PFSK-1 (cell line): ENCODE data around the gene SLC25A18.

Experiments
- FOXP2 ChIP-seq: optimal IDR thresholded peaks from 2 replicates; pipeline ENCODE3; 2011; ENCODE audit warnings: borderline replicate concordance, control low read depth, inconsistent platforms; ENCODE audit not compliant: insufficient read depth; ENCODE audit errors: extremely low read length, extremely low read depth
- POLR2AphosphoS5 ChIP-seq: IDR thresholded peaks from 2 replicates; pipeline ENCODE4 v1.6.1; 2012; ENCODE audit warnings: low read depth, mild to moderate bottlenecking, control low read depth, low read length, moderate library complexity
- REST ChIP-seq, 2 experiments: IDR thresholded peaks; 2 replicates each; pipeline versions ENCODE4 v1.6.1 to v1.8.0; 2011 to 2012; ENCODE audit warnings: low read depth in 2 of 2, low read length in 2 of 2, control low read depth in 1 of 2, inconsistent platforms in 1 of 2, mild to moderate bottlenecking in 1 of 2, moderate library complexity in 1 of 2; ENCODE audit not compliant: insufficient read depth in 1 of 2
- SIN3A ChIP-seq: IDR thresholded peaks from 2 replicates; pipeline ENCODE4 v1.6.1; 2012; ENCODE audit warnings: mild to moderate bottlenecking, low read length, moderate library complexity, borderline replicate concordance; ENCODE audit not compliant: insufficient read depth
- TAF1 ChIP-seq: IDR thresholded peaks from 2 replicates; pipeline ENCODE4 v1.6.1; 2012; ENCODE audit warnings: low read length, control low read depth, borderline replicate concordance; ENCODE audit not compliant: insufficient read depth

SLC25A18 gene

DNA sequence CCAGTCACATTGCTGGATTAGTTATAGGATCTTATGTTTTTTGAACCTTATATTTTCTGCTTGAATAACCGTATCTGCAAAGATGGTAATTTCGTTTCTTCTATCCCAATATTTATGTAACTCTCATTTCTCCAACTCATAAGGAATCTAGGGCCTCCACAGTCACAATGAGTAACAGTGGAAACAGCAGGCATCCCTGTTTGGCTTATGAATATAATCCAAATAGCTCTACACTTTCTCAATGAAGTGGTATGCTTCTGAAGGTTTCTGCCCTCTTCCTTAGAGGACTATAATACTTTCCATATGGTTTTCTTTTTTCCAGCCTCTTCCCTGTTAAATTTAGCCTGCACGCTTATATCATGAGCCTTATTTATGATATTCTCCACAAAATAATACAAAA lies 48.8 kb downstream of the SLC25A18 start:
- no peak for TF ChIP-seq SIN3A
- TF ChIP-seq REST (IDR thresholded peaks at IDR 0.05; ENCODE audit: insufficient read depth in 1 of 2, low read depth in 2 of 2, low read length in 2 of 2): no peak
- no peak for TF ChIP-seq FOXP2
- no peak for TF ChIP-seq TAF1
- TF ChIP-seq POLR2AphosphoS5: no peak

- TF ChIP-seq FOXP2: no peak
- no peak for TF ChIP-seq REST (IDR thresholded peaks at IDR 0.05; ENCODE audit: insufficient read depth in 1 of 2, low read depth in 2 of 2, low read length in 2 of 2)
- no peak for TF ChIP-seq TAF1
- TF ChIP-seq SIN3A: no peak
- no peak for TF ChIP-seq POLR2AphosphoS5
Measured at GRCh38 chr22:17613280-17613679, 50.0 kb downstream of the SLC25A18 start.

DNA sequence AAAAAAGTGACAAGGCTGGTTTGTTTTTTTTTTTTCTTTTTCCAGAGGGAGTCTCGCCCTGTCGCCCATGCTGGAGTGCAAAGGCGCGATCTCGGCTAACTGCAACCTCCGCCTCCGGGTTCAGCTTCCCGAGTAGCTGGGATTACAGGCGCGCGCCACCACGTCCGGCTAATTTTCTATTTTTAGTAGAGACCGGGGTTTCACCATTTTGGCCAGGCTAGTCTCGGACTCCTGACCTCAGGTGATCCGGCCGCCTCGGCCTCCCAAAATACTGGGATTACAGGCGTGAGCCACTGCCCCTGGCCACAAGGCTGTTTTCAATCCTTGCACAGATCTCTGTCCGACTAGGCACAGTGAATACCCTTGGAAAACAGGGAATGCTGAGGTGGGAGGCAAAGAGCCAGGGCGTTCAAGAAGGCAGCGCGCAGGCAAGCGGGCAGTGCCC lies 64.7 kb downstream of the SLC25A18 start:
- TF ChIP-seq TAF1: no peak
- TF ChIP-seq FOXP2: no peak

- 0 out of 4 replicates have a peak, but pooled peaks of 1 of the 2 experiments have one; percentile 25 for TF ChIP-seq REST (IDR thresholded peaks at IDR 0.05; ENCODE audit: insufficient read depth in 1 of 2, low read depth in 2 of 2, low read length in 2 of 2)
- TF ChIP-seq POLR2AphosphoS5: peak; percentile 80
- TF ChIP-seq SIN3A: no peak
- no peak for TF ChIP-seq FOXP2
- TF ChIP-seq TAF1: peak; percentile 46; the same call in 1 of the 2 replicates
Measured at GRCh38 chr22:17628406-17629172, 65.3 kb downstream of the SLC25A18 start, which contains the start of gene ATP6V1E1. Gene ATP6V1E1 (minus strand): TSS chr22:17628749. CDS start chr22:17628635, 114 bp downstream.

DNA sequence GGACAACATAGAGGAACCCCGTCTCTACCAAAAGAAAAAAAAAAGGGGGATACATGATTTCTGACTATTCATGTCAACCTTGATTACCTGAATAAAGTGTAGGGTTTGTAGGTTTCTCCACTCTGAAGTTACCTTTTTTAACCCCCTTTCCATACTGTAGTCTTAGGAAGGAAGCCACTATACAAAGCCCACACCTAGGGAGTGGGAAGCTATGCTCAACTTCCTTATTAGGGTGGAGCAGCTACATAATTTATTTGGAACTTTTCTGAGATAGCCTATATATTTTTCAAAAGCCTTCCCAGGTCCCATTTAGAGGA lies 65.8 kb downstream of the SLC25A18 start:
- TF ChIP-seq FOXP2 (no peak), REST (IDR thresholded peaks at IDR 0.05; ENCODE audit: insufficient read depth in 1 of 2, low read depth in 2 of 2, low read length in 2 of 2) (no peak), POLR2AphosphoS5 (no peak), SIN3A (no peak), TAF1 (no peak)
